ENCODE data around the gene GTF2H2. TPM values are rescaled to one million over a fixed set of nuclear protein-coding genes. Genes with fewer than 3 reads are reported as not detected.
"Not testable (repeated sequence)": the region's sequence is repeated elsewhere in the genome, so short reads cannot be mapped to it uniquely, and the experiment has no call there.

The GTF2H2 gene
- total and polyA plus RNA-seq, 4 donors = 4.5 to 21.3 (median 10.4) TPM

DNA sequence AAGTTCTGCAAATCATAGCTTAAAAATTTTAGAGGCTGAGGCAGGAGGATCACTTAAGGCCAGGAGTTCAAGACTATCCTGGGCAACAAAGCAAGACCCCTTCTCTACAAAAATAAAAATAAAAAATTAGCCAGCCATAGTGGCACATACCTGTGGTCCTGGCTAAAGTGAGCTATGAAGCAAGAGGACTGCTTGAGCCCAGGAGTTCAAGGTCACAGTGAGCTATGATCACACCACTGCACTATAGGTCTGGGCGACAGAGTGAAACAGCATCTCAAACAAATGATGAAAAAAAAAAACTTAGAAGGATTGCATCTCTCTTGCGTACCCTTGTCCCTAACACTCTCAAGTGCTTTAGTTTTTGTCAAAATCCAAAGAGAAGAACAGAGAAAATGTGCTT, 21.3 kb upstream of the GTF2H2 start:
- H3K4me3 ChIP-seq (ENCODE audit: low read depth in 1 of 3, low read length in 3 of 3); DNase-seq (ENCODE audit: low spot score); H3K27ac ChIP-seq (ENCODE audit: low read depth in 1 of 2, low read length in 2 of 2); H3K27me3 ChIP-seq (ENCODE audit: control insufficient read depth in 4 of 4, insufficient read depth in 4 of 4, low read length in 3 of 4); H3K4me1 ChIP-seq (ENCODE audit: control insufficient read depth in 4 of 4, insufficient read depth in 4 of 4, low read length in 3 of 4); H3K36me3 ChIP-seq (ENCODE audit: control insufficient read depth in 4 of 4, insufficient read depth in 3 of 4, low read depth in 1 of 4, low read length in 3 of 4); H3K9me3 ChIP-seq (ENCODE audit: control insufficient read depth in 4 of 4, low read length in 3 of 4); H3K9ac ChIP-seq (ENCODE audit: low read depth in 1 of 2, low read length in 2 of 2): not testable (repeated sequence)
- TF ChIP-seq HNF4A (conservative IDR thresholded peaks at IDR 0.05) = peak in 1 of 2 donors; percentile 26
- WGBS = 64% methylated on average over 1 of the region's 2 CpGs

DNA sequence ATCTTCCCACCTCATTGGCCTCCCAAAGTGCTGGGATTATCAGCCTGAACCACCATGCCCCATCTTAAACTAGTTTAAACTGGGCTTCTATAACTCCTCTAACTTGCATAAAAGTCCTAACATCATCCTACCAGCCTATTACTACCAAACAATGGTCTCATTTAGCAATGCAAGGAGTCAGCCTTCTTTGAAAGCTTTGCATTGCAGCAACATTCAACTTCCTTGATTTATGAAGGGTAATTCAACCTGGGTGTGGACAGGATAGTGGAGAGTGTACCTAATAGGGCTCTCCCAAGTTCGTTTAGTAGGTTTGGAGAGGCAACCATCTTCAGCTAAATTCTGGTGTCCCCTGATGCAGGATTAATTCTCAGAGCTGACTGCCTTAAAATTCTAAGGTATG, 18.7 kb upstream of the GTF2H2 start:
- not testable (repeated sequence) for H3K27me3 ChIP-seq (ENCODE audit: control insufficient read depth in 4 of 4, insufficient read depth in 4 of 4, low read length in 3 of 4); H3K27ac ChIP-seq (ENCODE audit: low read depth in 1 of 2, low read length in 2 of 2); H3K4me3 ChIP-seq (ENCODE audit: low read depth in 1 of 3, low read length in 3 of 3); DNase-seq (ENCODE audit: low spot score); H3K4me1 ChIP-seq (ENCODE audit: control insufficient read depth in 4 of 4, insufficient read depth in 4 of 4, low read length in 3 of 4); H3K9me3 ChIP-seq (ENCODE audit: control insufficient read depth in 4 of 4, low read length in 3 of 4); H3K36me3 ChIP-seq (ENCODE audit: control insufficient read depth in 4 of 4, insufficient read depth in 3 of 4, low read depth in 1 of 4, low read length in 3 of 4); H3K9ac ChIP-seq (ENCODE audit: low read depth in 1 of 2, low read length in 2 of 2)
- no CpG with 5 or more reads among the region's 1 CpG for WGBS

DNA sequence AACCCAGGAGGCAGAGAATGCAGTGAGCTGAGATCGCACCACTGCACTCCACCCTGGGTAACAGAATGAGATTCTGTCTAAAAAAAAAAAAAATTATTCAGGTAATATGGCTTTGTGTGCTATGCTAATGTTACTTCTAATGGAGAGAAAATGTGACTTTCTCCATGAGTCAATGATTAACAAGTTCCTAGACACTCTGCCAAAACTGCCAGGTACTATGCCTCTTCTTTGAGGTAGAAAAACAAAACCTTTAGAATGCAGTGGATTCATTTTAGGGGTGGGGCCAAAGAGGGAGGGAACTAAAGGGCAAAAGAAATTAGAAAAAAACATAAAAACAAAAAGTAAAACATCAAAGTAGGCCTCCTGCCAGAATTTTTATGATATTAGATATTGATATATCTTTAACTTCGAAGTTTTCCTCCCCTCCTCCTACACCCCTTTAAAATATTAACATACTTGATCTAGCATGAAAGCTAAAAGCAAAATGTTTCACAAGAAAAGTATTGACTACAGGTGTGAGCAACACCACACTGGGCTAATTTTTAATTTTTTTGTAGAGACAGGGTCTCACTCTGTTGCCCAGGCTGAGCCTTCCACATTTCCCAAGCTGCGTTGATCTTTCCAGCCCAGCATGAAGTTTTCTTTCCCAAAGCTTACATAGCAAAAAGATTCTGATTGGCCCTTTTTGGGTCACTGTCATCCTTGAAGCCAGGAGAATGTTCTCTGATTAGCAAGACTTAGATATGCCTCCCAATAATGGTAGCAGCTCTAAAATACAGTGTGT, 17.0 kb upstream of the GTF2H2 start:
- DNase-seq (ENCODE audit: low spot score); H3K9ac ChIP-seq (ENCODE audit: low read depth in 1 of 2, low read length in 2 of 2); H3K27me3 ChIP-seq (ENCODE audit: control insufficient read depth in 4 of 4, insufficient read depth in 4 of 4, low read length in 3 of 4); H3K9me3 ChIP-seq (ENCODE audit: control insufficient read depth in 4 of 4, low read length in 3 of 4); H3K4me1 ChIP-seq (ENCODE audit: control insufficient read depth in 4 of 4, insufficient read depth in 4 of 4, low read length in 3 of 4); H3K36me3 ChIP-seq (ENCODE audit: control insufficient read depth in 4 of 4, insufficient read depth in 3 of 4, low read depth in 1 of 4, low read length in 3 of 4); H3K27ac ChIP-seq (ENCODE audit: low read depth in 1 of 2, low read length in 2 of 2); H3K4me3 ChIP-seq (ENCODE audit: low read depth in 1 of 3, low read length in 3 of 3): not testable (repeated sequence)
- WGBS = no CpG with 5 or more reads among the region's 3 CpGs

DNA sequence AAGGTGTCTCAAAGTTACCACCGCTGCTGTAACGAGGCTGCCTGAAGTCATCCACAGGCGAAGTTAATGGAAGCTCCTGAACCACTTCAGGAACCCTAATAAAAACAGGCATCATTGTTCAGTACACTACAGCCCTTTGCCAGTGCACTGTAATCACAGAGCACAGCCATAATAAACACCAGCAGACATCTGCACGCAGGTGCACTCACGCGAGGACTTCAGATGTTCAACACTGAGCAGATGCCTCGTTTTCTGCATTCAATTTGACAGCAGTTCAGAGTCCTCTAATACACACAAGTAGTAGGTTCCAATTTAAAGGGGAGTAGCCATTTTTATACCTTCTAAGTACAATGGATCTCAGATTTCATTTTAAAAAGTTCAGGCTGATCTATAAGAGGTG, 15.4 kb upstream of the GTF2H2 start:
- H3K36me3 ChIP-seq (ENCODE audit: control insufficient read depth in 4 of 4, insufficient read depth in 3 of 4, low read depth in 1 of 4, low read length in 3 of 4); DNase-seq (ENCODE audit: low spot score); H3K9me3 ChIP-seq (ENCODE audit: control insufficient read depth in 4 of 4, low read length in 3 of 4); H3K4me3 ChIP-seq (ENCODE audit: low read depth in 1 of 3, low read length in 3 of 3); H3K4me1 ChIP-seq (ENCODE audit: control insufficient read depth in 4 of 4, insufficient read depth in 4 of 4, low read length in 3 of 4); H3K27ac ChIP-seq (ENCODE audit: low read depth in 1 of 2, low read length in 2 of 2); H3K27me3 ChIP-seq (ENCODE audit: control insufficient read depth in 4 of 4, insufficient read depth in 4 of 4, low read length in 3 of 4); H3K9ac ChIP-seq (ENCODE audit: low read depth in 1 of 2, low read length in 2 of 2): not testable (repeated sequence)
- WGBS = no CpG with 5 or more reads among the region's 7 CpGs

DNA sequence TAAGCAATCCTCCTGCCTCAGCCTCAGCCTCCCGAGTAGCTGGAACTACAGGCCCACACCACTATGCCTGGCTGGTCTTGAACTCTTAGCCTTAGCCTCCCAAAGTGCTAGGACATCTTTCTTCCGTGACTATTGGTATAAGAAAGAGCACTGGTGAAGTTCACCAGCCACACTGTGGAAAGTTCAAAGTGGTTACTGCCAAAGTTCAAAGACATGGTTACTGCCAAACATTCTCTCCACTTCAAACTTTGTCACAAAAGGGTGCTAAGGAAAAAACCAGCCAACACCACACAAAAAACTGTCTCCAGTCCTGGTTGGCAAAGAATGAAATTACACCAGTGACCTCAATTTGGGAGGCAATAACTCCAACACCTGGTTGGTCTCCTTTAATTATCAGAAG, 14.9 kb upstream of the GTF2H2 start:
- no CpG with 5 or more reads among the region's 2 CpGs for WGBS
- H3K9me3 ChIP-seq (ENCODE audit: control insufficient read depth in 4 of 4, low read length in 3 of 4); DNase-seq (ENCODE audit: low spot score): not testable (repeated sequence)

DNA sequence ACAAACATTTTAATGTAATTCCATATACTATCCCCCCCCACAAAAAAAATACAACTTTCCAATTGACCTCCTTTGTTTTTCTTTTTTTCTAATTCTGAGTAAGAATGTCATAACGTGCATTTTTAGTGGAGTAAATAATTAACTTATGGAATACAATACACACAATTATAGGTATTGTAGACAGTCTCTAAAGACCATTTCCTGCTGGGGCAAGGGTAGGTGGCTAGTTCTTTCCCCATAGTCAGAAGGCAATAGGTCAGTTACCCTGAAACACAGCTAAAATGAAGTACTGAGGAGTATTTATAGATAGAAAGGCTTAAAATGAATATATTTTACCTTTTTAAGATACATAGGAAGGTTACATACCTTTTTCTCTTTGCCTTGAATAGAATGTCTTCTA, 6.2 kb downstream of the GTF2H2 start:
- H3K9me3 ChIP-seq (ENCODE audit: control insufficient read depth in 4 of 4, low read length in 3 of 4); H3K4me1 ChIP-seq (ENCODE audit: control insufficient read depth in 4 of 4, insufficient read depth in 4 of 4, low read length in 3 of 4); DNase-seq (ENCODE audit: low spot score); H3K4me3 ChIP-seq (ENCODE audit: low read depth in 1 of 3, low read length in 3 of 3); H3K36me3 ChIP-seq (ENCODE audit: control insufficient read depth in 4 of 4, insufficient read depth in 3 of 4, low read depth in 1 of 4, low read length in 3 of 4); H3K9ac ChIP-seq (ENCODE audit: low read depth in 1 of 2, low read length in 2 of 2); H3K27ac ChIP-seq (ENCODE audit: low read depth in 1 of 2, low read length in 2 of 2); H3K27me3 ChIP-seq (ENCODE audit: control insufficient read depth in 4 of 4, insufficient read depth in 4 of 4, low read length in 3 of 4): not testable (repeated sequence)
- WGBS = no CpG with 5 or more reads among the region's 1 CpG

More for the DNA sequence above, 14.9 kb upstream of the GTF2H2 start:
- H3K4me3 ChIP-seq (ENCODE audit: low read depth in 1 of 3, low read length in 3 of 3); H3K36me3 ChIP-seq (ENCODE audit: control insufficient read depth in 4 of 4, insufficient read depth in 3 of 4, low read depth in 1 of 4, low read length in 3 of 4); H3K9ac ChIP-seq (ENCODE audit: low read depth in 1 of 2, low read length in 2 of 2); H3K4me1 ChIP-seq (ENCODE audit: control insufficient read depth in 4 of 4, insufficient read depth in 4 of 4, low read length in 3 of 4); H3K27ac ChIP-seq (ENCODE audit: low read depth in 1 of 2, low read length in 2 of 2); H3K27me3 ChIP-seq (ENCODE audit: control insufficient read depth in 4 of 4, insufficient read depth in 4 of 4, low read length in 3 of 4): not testable (repeated sequence)

DNA sequence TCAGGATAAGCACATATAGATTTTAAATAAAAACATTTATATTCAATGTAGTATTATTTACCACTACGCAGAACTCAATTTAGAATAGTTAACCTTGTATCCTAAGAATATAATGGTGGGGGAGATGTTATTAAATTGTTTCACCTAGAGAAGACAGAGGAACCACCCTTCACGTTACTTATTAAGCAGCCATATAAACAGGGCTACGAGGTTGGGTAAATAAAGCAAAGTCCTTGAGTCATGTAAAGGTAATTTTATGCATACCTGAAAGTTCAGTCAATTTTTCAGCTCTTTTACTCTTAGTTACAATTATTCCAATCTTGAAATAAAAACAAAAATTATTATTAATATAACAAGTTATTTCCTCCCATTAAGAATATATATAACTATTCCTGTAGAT, 8.1 kb downstream of the GTF2H2 start:
- not testable (repeated sequence) for H3K27ac ChIP-seq (ENCODE audit: low read depth in 1 of 2, low read length in 2 of 2); H3K9me3 ChIP-seq (ENCODE audit: control insufficient read depth in 4 of 4, low read length in 3 of 4); DNase-seq (ENCODE audit: low spot score); H3K27me3 ChIP-seq (ENCODE audit: control insufficient read depth in 4 of 4, insufficient read depth in 4 of 4, low read length in 3 of 4); H3K36me3 ChIP-seq (ENCODE audit: control insufficient read depth in 4 of 4, insufficient read depth in 3 of 4, low read depth in 1 of 4, low read length in 3 of 4); H3K4me3 ChIP-seq (ENCODE audit: low read depth in 1 of 3, low read length in 3 of 3); H3K4me1 ChIP-seq (ENCODE audit: control insufficient read depth in 4 of 4, insufficient read depth in 4 of 4, low read length in 3 of 4); H3K9ac ChIP-seq (ENCODE audit: low read depth in 1 of 2, low read length in 2 of 2)
- WGBS = no CpG with 5 or more reads among the region's 3 CpGs

DNA sequence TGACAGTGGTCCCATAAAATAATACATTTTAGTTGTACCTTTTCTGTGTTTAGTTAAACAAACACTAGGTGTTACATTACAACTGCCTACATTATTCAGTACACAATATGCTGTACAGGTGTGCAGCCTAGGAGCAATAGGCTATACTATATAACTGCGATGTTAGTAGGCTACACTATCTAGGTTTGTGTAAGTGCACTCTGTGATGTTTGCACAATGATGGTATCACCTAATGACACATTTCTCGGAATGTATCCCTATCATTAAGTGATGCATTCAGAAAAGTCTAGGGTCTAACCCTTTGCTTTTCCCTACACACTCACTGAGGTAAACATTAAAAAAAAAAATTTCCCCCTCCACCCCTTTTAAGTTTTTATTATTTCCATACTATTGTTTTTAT, 22.7 kb downstream of the GTF2H2 start:
- H3K4me3 ChIP-seq (ENCODE audit: low read depth in 1 of 3, low read length in 3 of 3); H3K4me1 ChIP-seq (ENCODE audit: control insufficient read depth in 4 of 4, insufficient read depth in 4 of 4, low read length in 3 of 4); DNase-seq (ENCODE audit: low spot score); H3K27ac ChIP-seq (ENCODE audit: low read depth in 1 of 2, low read length in 2 of 2); H3K9ac ChIP-seq (ENCODE audit: low read depth in 1 of 2, low read length in 2 of 2); H3K9me3 ChIP-seq (ENCODE audit: control insufficient read depth in 4 of 4, low read length in 3 of 4); H3K27me3 ChIP-seq (ENCODE audit: control insufficient read depth in 4 of 4, insufficient read depth in 4 of 4, low read length in 3 of 4); H3K36me3 ChIP-seq (ENCODE audit: control insufficient read depth in 4 of 4, insufficient read depth in 3 of 4, low read depth in 1 of 4, low read length in 3 of 4): not testable (repeated sequence)
- 96% methylated on average over 1 of the region's 2 CpGs for WGBS

All from liver (tissue), 9 donors.